BJ (cell line): ENCODE results near the gene PHKG1. TPM values are rescaled to one million over a fixed set of nuclear protein-coding genes. Genes with fewer than 3 reads are reported as not detected.

Experiments
- CTCF ChIA-PET: fragments of 350-600 bp; formaldehyde crosslinking; extraction: SDS; loops from one replicate; lab custom pipeline; 2021; ENCODE audit warnings: antibody characterized with exemption, inconsistent platforms; lab: Yijun Ruan, JAX
- POLR2A ChIA-PET: fragments of 300-600 bp; sonication (Branson Sonifier 250); formaldehyde crosslinking; extraction: SDS; loops from one replicate; lab custom pipeline; 2021; ENCODE audit warnings: antibody characterized with exemption; lab: Charles Lee
- DNase-seq: peaks from one replicate; pipeline ENCODE4 v3.0.0-alpha.2; 2011; ENCODE audit warnings: low read depth
- H3K27me3 ChIP-seq: 2 replicates; pipeline ENCODE4 v1.6.0; 2011; ENCODE audit warnings: low read length; ENCODE audit not compliant: control insufficient read depth, insufficient read depth
- H3K36me3 ChIP-seq: 2 replicates; pipeline ENCODE4 v1.5.1; 2011; ENCODE audit warnings: low read length; ENCODE audit not compliant: control insufficient read depth, insufficient read depth
- H3K4me3 ChIP-seq: 2 replicates; pipeline ENCODE4 v1.5.1; 2011; ENCODE audit warnings: low read depth, mild to moderate bottlenecking, control low read depth, low read length
- polyA plus RNA-seq: library from polyadenylated mRNA; depleted of rRNA; stranded (reverse); fragments of >200 nt; gene quantifications from 2 replicates; pipeline ENCODE4 v1.2.3, GENCODE V29; 2011; rRNA removed
- small RNA-seq: library from RNA; depleted of rRNA; stranded (forward); fragments of <200 nt; gene quantifications from one replicate; pipeline ENCODE3, GENCODE V24; 2012; ENCODE audit warnings: low replicate concordance, low read depth; ENCODE audit not compliant: insufficient read length
- TF ChIP-seq, protein P1 (sequence below): IDR thresholded peaks from 2 replicates; pipeline ENCODE4 v1.5.1; 2011; ENCODE audit warnings: low read depth, mild to moderate bottlenecking, control low read depth, inconsistent platforms, low read length, moderate library complexity; ENCODE audit not compliant: insufficient read depth

The PHKG1 gene
- polyA plus RNA-seq, 1 experiment: 0.39 TPM

GRCh38 chr7:56030340-56030739, 62.4 kb downstream of the PHKG1 start:
- peaks cover 2% of the 10 kb centered on the region for H3K36me3 ChIP-seq
- POLR2A ChIA-PET: no interaction called here
- CTCF ChIA-PET: interaction anchor here (0.5 to 0.7 kb wide), 2 partner anchors 26 to 475 kb away, joined by 3 to 4 read pairs; no protein-coding TSS in a partner anchor
- TF ChIP-seq, protein P1, sequence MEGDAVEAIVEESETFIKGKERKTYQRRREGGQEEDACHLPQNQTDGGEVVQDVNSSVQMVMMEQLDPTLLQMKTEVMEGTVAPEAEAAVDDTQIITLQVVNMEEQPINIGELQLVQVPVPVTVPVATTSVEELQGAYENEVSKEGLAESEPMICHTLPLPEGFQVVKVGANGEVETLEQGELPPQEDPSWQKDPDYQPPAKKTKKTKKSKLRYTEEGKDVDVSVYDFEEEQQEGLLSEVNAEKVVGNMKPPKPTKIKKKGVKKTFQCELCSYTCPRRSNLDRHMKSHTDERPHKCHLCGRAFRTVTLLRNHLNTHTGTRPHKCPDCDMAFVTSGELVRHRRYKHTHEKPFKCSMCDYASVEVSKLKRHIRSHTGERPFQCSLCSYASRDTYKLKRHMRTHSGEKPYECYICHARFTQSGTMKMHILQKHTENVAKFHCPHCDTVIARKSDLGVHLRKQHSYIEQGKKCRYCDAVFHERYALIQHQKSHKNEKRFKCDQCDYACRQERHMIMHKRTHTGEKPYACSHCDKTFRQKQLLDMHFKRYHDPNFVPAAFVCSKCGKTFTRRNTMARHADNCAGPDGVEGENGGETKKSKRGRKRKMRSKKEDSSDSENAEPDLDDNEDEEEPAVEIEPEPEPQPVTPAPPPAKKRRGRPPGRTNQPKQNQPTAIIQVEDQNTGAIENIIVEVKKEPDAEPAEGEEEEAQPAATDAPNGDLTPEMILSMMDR: no peak
- no peaks in the 10 kb centered on the region for H3K27me3 ChIP-seq
- no peak overlapping the region for H3K4me3 ChIP-seq
- DNase-seq: no peak

Small RNA genes lying within 50 kb of the gene (small RNA-seq; reads per million reads assigned to genes)
- gene SNORA15: not detected
- not detected for gene SNORA22B

Other genes starting within 250 kb of the PHKG1 start
- gene SEPTIN14, start 230.2 kb downstream of the PHKG1 start, polyA plus RNA-seq: not detected in 2 replicates
- 0.99 and 1.8 TPM in 2 replicates for gene ZNF713, start 205.5 kb downstream of the PHKG1 start, polyA plus RNA-seq
- gene MRPS17, start 141.1 kb downstream of the PHKG1 start, polyA plus RNA-seq: 8.5 and 13.6 TPM in 2 replicates
- 31.1 and 53.6 TPM in 2 replicates for gene NIPSNAP2, start 128.4 kb downstream of the PHKG1 start, polyA plus RNA-seq
- gene PSPH, start 41.5 kb downstream of the PHKG1 start, polyA plus RNA-seq: 62.0 and 76.2 TPM in 2 replicates
- 110 and 159 TPM in 2 replicates for gene CCT6A, start 41.2 kb downstream of the PHKG1 start, polyA plus RNA-seq
- gene SUMF2, start 28.7 kb downstream of the PHKG1 start, polyA plus RNA-seq: 136 and 153 TPM in 2 replicates
- 299 and 342 TPM in 2 replicates for gene CHCHD2, start 13.5 kb upstream of the PHKG1 start, polyA plus RNA-seq
- gene NUPR2, start 23.5 kb upstream of the PHKG1 start, polyA plus RNA-seq: not detected in 2 replicates